H1 (cell line): ENCODE measurements around the gene NKAIN2. TPM values are rescaled to one million over a fixed set of nuclear protein-coding genes. Genes with fewer than 3 reads are reported as not detected.

ENCODE experiments used
- CTCF ChIA-PET: fragments of 300-600 bp; sonication (Branson Sonifier 250); formaldehyde crosslinking; loops from one replicate; lab custom pipeline; 2021; ENCODE audit not compliant: partially characterized antibody; lab: Charles Lee
- POLR2A ChIA-PET: fragments of 300-600 bp; sonication (Branson Sonifier 250); formaldehyde crosslinking; loops from one replicate; lab custom pipeline; 2021; ENCODE audit warnings: inconsistent platforms; ENCODE audit not compliant: partially characterized antibody; lab: Charles Lee
- DNase-seq, 2 experiments: peaks; one replicate each; pipeline versions ENCODE4 v3.0.0 to v3.0.0-alpha.2; 2010 to 2022; ENCODE audit warnings: low spot score in 2 of 2, low read depth in 1 of 2, mixed read lengths in 1 of 2
- FAIRE-seq: peaks from 2 replicates; lab custom pipeline; 2011; peaks lifted over from hg19 to GRCh38; lab: Jason Lieb, UNC
- H2AFZ ChIP-seq: 2 replicates; pipeline ENCODE4 v1.8.1; 2012; ENCODE audit warnings: low read length, inconsistent platforms
- H2AK5ac ChIP-seq: 2 replicates; pipeline ENCODE4 v1.6.1; 2013; ENCODE audit warnings: low read depth, low read length
- H2BK120ac ChIP-seq: replicated peaks from 2 replicates; pipeline ENCODE3; 2013; ENCODE audit warnings: low read depth, low read length, inconsistent platforms
- H2BK12ac ChIP-seq: 2 replicates; pipeline ENCODE4 v1.6.1; 2013; ENCODE audit warnings: low read depth, low read length
- H2BK15ac ChIP-seq: 2 replicates; pipeline ENCODE4 v1.6.1; 2013; ENCODE audit warnings: low read length
- H2BK20ac ChIP-seq: 2 replicates; pipeline ENCODE4 v1.6.1; 2013; ENCODE audit warnings: low read length
- H2BK5ac ChIP-seq: 2 replicates; pipeline ENCODE4 v1.6.1; 2013; ENCODE audit warnings: low read depth, low read length
- H3K14ac ChIP-seq: 2 replicates; pipeline ENCODE4 v1.6.1; 2013; ENCODE audit warnings: inconsistent platforms; ENCODE audit not compliant: insufficient read length
- H3K18ac ChIP-seq: 2 replicates; pipeline ENCODE4 v1.6.1; 2013; ENCODE audit warnings: low read length; ENCODE audit errors: extremely low read depth
- H3K23ac ChIP-seq: 2 replicates; pipeline ENCODE4 v1.6.1; 2013; ENCODE audit warnings: inconsistent platforms; ENCODE audit not compliant: insufficient read length
- H3K23me2 ChIP-seq: 2 replicates; pipeline ENCODE4 v1.6.1; 2013; ENCODE audit warnings: low read depth, low read length
- H3K27ac ChIP-seq: 2 replicates; pipeline ENCODE4 v1.6.1; 2011; ENCODE audit warnings: low read depth, low read length, inconsistent platforms
- H3K27me3 ChIP-seq, 4 experiments: replicated peaks in 1 of 4; 1 replicate in 1 of 4; 2 replicates in 3 of 4; pipeline versions ENCODE4 v1.6.1 to v1.8.1; 2011 to 2013; ENCODE audit warnings: low read length in 3 of 4, mild to moderate bottlenecking in 3 of 4, inconsistent platforms in 2 of 4, mixed read lengths in 2 of 4, moderate library complexity in 1 of 4; ENCODE audit not compliant: control insufficient read depth in 3 of 4, insufficient read depth in 3 of 4; ENCODE audit errors: extremely low read depth in 1 of 4
- H3K36me3 ChIP-seq, 4 experiments: 2 replicates each; pipeline versions ENCODE4 v1.6.1 to v1.8.1; 2011 to 2013; ENCODE audit warnings: mild to moderate bottlenecking in 4 of 4, low read length in 3 of 4, moderate library complexity in 2 of 4, control low read depth in 1 of 4, inconsistent platforms in 1 of 4; ENCODE audit not compliant: insufficient read depth in 4 of 4, control insufficient read depth in 2 of 4
- H3K4ac ChIP-seq: replicated peaks from 2 replicates; pipeline ENCODE3; 2013; ENCODE audit warnings: low read length, low read depth, mixed read lengths, inconsistent platforms; ENCODE audit not compliant: insufficient read length
- H3K4me1 ChIP-seq, 4 experiments: replicated peaks in 1 of 4; 1 replicate in 1 of 4; 2 replicates in 3 of 4; pipeline versions ENCODE4 v1.6.1 to v1.8.1; 2011 to 2013; ENCODE audit warnings: low read length in 3 of 4, inconsistent platforms in 2 of 4, mixed read lengths in 1 of 4; ENCODE audit not compliant: insufficient read depth in 4 of 4, control insufficient read depth in 3 of 4
- H3K4me2 ChIP-seq, 2 experiments: 2 replicates each; pipeline versions ENCODE4 v1.6.1 to v1.8.1; 2011 to 2013; ENCODE audit warnings: low read depth in 2 of 2, low read length in 2 of 2, control low read depth in 1 of 2, inconsistent platforms in 1 of 2, mild to moderate bottlenecking in 1 of 2; ENCODE audit not compliant: insufficient read depth in 1 of 2
- H3K4me3 ChIP-seq, 4 experiments: fragments of 200-600, 300-600 bp in 1 of 4; sonication (generic), shearing (Covaris generic), sonication (Bioruptor Twin) in 1 of 4; 2 replicates each; pipeline versions ENCODE4 v1.5.1 to v1.8.1; 2011 to 2016; ENCODE audit warnings: low read length in 4 of 4, low read depth in 3 of 4, control low read depth in 2 of 4, inconsistent platforms in 2 of 4, mild to moderate bottlenecking in 2 of 4, mixed read lengths in 1 of 4, moderate library complexity in 1 of 4; ENCODE audit not compliant: insufficient read depth in 2 of 4; ENCODE audit errors: extremely low read depth in 1 of 4
- H3K56ac ChIP-seq: replicated peaks from 2 replicates; pipeline ENCODE3; 2013; ENCODE audit warnings: low read depth, mild to moderate bottlenecking, mixed read lengths, low read length, inconsistent platforms; ENCODE audit not compliant: insufficient read length
- H3K79me1 ChIP-seq: 2 replicates; pipeline ENCODE4 v1.6.1; 2013; ENCODE audit warnings: low read depth, low read length, control low read depth
- H3K79me2 ChIP-seq, 2 experiments: 2 replicates each; pipeline versions ENCODE4 v1.6.1 to v1.8.1; 2012 to 2013; ENCODE audit warnings: low read length in 2 of 2, mild to moderate bottlenecking in 2 of 2, inconsistent platforms in 1 of 2; ENCODE audit not compliant: insufficient read depth in 2 of 2, control insufficient read depth in 1 of 2
- H3K9ac ChIP-seq, 4 experiments: replicated peaks in 1 of 4; 1 replicate in 1 of 4; 2 replicates in 3 of 4; pipeline versions ENCODE4 v1.6.1 to v1.8.1; 2011 to 2013; ENCODE audit warnings: low read depth in 3 of 4, low read length in 3 of 4, control low read depth in 2 of 4, mild to moderate bottlenecking in 2 of 4, moderate library complexity in 2 of 4, inconsistent platforms in 1 of 4; ENCODE audit errors: extremely low read depth in 1 of 4
- H3K9me3 ChIP-seq, 2 experiments: 2 replicates each; pipeline versions ENCODE4 v1.6.1 to v1.8.1; 2012 to 2013; ENCODE audit warnings: mild to moderate bottlenecking in 2 of 2, moderate library complexity in 2 of 2, control low read depth in 1 of 2, inconsistent platforms in 1 of 2, low read depth in 1 of 2, low read length in 1 of 2, mixed read lengths in 1 of 2; ENCODE audit not compliant: insufficient read depth in 2 of 2
- H4K20me1 ChIP-seq, 2 experiments: replicated peaks in 1 of 2; 2 replicates each; pipeline versions ENCODE3 to v1.8.1; 2011 to 2013; ENCODE audit warnings: inconsistent platforms in 2 of 2, low read length in 2 of 2, mild to moderate bottlenecking in 1 of 2; ENCODE audit not compliant: insufficient read depth in 2 of 2, control insufficient read depth in 1 of 2
- H4K5ac ChIP-seq: 2 replicates; pipeline ENCODE4 v1.6.1; 2013; ENCODE audit warnings: low read length, low read depth, mixed read lengths, inconsistent platforms; ENCODE audit not compliant: insufficient read length
- H4K8ac ChIP-seq: 2 replicates; pipeline ENCODE4 v1.8.0; 2013; ENCODE audit warnings: mild to moderate bottlenecking, moderate library complexity, low read length, inconsistent platforms; ENCODE audit not compliant: insufficient read depth; ENCODE audit errors: extremely low read depth
- H4K91ac ChIP-seq: replicated peaks from 2 replicates; pipeline ENCODE3; 2013; ENCODE audit warnings: low read length, mixed read lengths, inconsistent platforms; ENCODE audit not compliant: insufficient read length
- ATF3 ChIP-seq: IDR thresholded peaks from 2 replicates; pipeline ENCODE4 v1.6.1; 2011; ENCODE audit warnings: low read depth, mild to moderate bottlenecking, low read length; ENCODE audit not compliant: insufficient read depth
- CTCF ChIP-seq, 3 experiments: IDR thresholded peaks; 1 replicate in 2 of 3; 2 replicates in 1 of 3; pipeline versions ENCODE4 v1.5.1 to v1.6.1; 2011; ENCODE audit warnings: low read length in 3 of 3, mild to moderate bottlenecking in 3 of 3, inconsistent platforms in 2 of 3, low read depth in 1 of 3, moderate library complexity in 1 of 3; ENCODE audit not compliant: insufficient read depth in 1 of 3; ENCODE audit errors: control extremely low read depth in 1 of 3
- MAX ChIP-seq: IDR thresholded peaks from 2 replicates; pipeline ENCODE4 v1.6.1; 2012; ENCODE audit warnings: inconsistent platforms
- PHF8 ChIP-seq: fragments of 200-600 bp; sonication (generic); conservative IDR thresholded peaks from 2 replicates; pipeline ENCODE4 v1.7.1; 2012; ENCODE audit warnings: low read depth, mild to moderate bottlenecking, inconsistent platforms, low read length, moderate library complexity
- RAD21 ChIP-seq, 2 experiments: IDR thresholded peaks in 1 of 2; conservative IDR thresholded peaks in 1 of 2; 2 replicates each; pipeline ENCODE4 v1.6.1; 2011; ENCODE audit warnings: low read depth in 2 of 2, low read length in 2 of 2, improper control_type of control experiment in 1 of 2, inconsistent platforms in 1 of 2, mild to moderate bottlenecking in 1 of 2, moderate library complexity in 1 of 2
- TCF12 ChIP-seq: IDR thresholded peaks from 2 replicates; pipeline ENCODE4 v1.6.1; 2011; ENCODE audit warnings: low read depth, mild to moderate bottlenecking, low read length
- whole genome bisulfite sequencing, 2 experiments: shearing (Covaris generic) in 1 of 2; methylation state at CpG; one replicate each; pipeline versions ENCODE4 v1.1.6 to v1.1.7; 2013 to 2015; ENCODE audit warnings: low lambda C conversion rate in 2 of 2, mixed read lengths in 2 of 2, inconsistent platforms in 1 of 2, low coverage in 1 of 2, missing lambda C conversion rate in 1 of 2; ENCODE audit not compliant: insufficient replicate concordance in 2 of 2, insufficient coverage in 1 of 2, insufficient read length in 1 of 2; ENCODE audit errors: extremely low coverage in 1 of 2, missing lambda C conversion rate in 1 of 2; 5-methylcytosine and 5-hydroxymethylcytosine counted together
- polyA plus RNA-seq, 7 experiments: library from polyadenylated mRNA; depleted of rRNA in 3 of 7; stranded (reverse) in 5 of 7; unstranded in 2 of 7; fragments of >200 nt in 5 of 7; fragments of 200-250 nt in 2 of 7; gene quantifications; 1 replicate in 5 of 7; 2 replicates in 1 of 7; 4 replicates in 1 of 7; pipeline versions ENCODE4 v1.2.1 to v1.2.3, GENCODE V29; 2011 to 2013; ENCODE audit warnings: missing spikeins in 2 of 7, mixed read lengths in 2 of 7
- total RNA-seq: library from RNA; stranded (reverse); fragmentation: NEBNext Ultra II Directional; extraction: Animal tissue kit (Norgen Biotek cat#: 25700); gene quantifications from 2 replicates; pipeline ENCODE4 v1.2.1, GENCODE V29; 2021

Gene NKAIN2
- total and polyA plus RNA-seq, 2 of the 8 experiments (the other 6 are each of a cell fraction or from before 2014, with no cell fraction given): 0.20 to 0.34 TPM

GRCh38 chr6:124683507-124683906 is 879.8 kb downstream of the NKAIN2 start:
- Histone ChIP-seq H3K23me2 (no peaks in the 10 kb centered on the region), H3K4me2 (0 out of 4 replicates have a peak overlapping the region, but pooled peaks of 1 of the 2 experiments have one; percentile 8), H3K14ac (no peak overlapping the region), H3K27me3 (no peaks in the 10 kb centered on the region; a peak in 1 of 7 replicates), H2AFZ (peak overlapping the region; percentile 49), H3K9me3 (peaks cover 0 to 5% of the 10 kb centered on the region in 2 experiments; a peak in 1 of 4 replicates), H2BK20ac (no peak overlapping the region), H3K56ac (no peak overlapping the region), H3K4ac (no peak overlapping the region), H4K8ac (no peak overlapping the region), H3K4me1 (peaks cover 0 to 7% (median 0%) of the 10 kb centered on the region in 4 experiments; a peak in 1 of 7 replicates), H2BK15ac (no peak overlapping the region), H4K5ac (no peak overlapping the region), H4K20me1 (no peaks in the 10 kb centered on the region), H3K79me2 (no peaks in the 10 kb centered on the region), H3K79me1 (no peaks in the 10 kb centered on the region), H4K91ac (no peak overlapping the region), H3K23ac (no peak overlapping the region), H2BK120ac (no peak overlapping the region), H2BK5ac (no peak overlapping the region), H3K27ac (no peak overlapping the region), H3K4me3 (no peak overlapping the region), H3K18ac (no peak overlapping the region), H2BK12ac (no peak overlapping the region), H2AK5ac (no peak overlapping the region), H3K36me3 (no peaks in the 10 kb centered on the region), H3K9ac (no peak overlapping the region)
- POLR2A ChIA-PET: no interaction called here
- WGBS, 2 experiments: 67% methylated on average over 4 of the region's 4 CpGs; no CpG with 5 or more reads in 1 of the 2 experiments
- DNase-seq (no peak), FAIRE-seq (peak; percentile 65)
- CTCF ChIA-PET: no interaction called here
- TF ChIP-seq CTCF (IDR thresholded peaks at IDR 0.05; ENCODE audit: control extremely low read depth in 1 of 3, insufficient read depth in 1 of 3, low read depth in 1 of 3, low read length in 3 of 3) (peak in 2 of 3 experiments; percentile 44; a peak in 3 of 4 replicates), RAD21 (IDR thresholded peaks at IDR 0.05 in 1 of 2, conservative IDR thresholded peaks at IDR 0.05 in 1 of 2; ENCODE audit: low read depth in 2 of 2, low read length in 2 of 2) (peak; percentile 49 to 55), TCF12 (no peak), MAX (peak; percentile 44), PHF8 (no peak), ATF3 (no peak)
